GM12878 (cell line): Measurements from ENCODE around the gene DIP2A. TPM values are rescaled to one million over a fixed set of nuclear protein-coding genes. Genes with fewer than 3 reads are reported as not detected.

Source experiments
- ATAC-seq: fragments of 200-7000 bp; cut with Tn5 transposase; 3 replicates; pipeline ENCODE4 v1.9.1; 2020; ENCODE audit warnings: mild to moderate bottlenecking, moderate library complexity
- BruUV-seq: library from RNA; stranded (reverse); fragments of 400-500 nt; replicated peaks from 2 replicates; lab custom pipeline; 2021; lab: Mats Ljungman, UMichigan
- CTCF ChIA-PET: fragments of 300-600 bp; sonication (Branson Sonifier 250); formaldehyde crosslinking; extraction: SDS; loops from one replicate; lab custom pipeline; 2021; ENCODE audit warnings: inconsistent platforms; lab: Yijun Ruan, JAX
- POLR2A ChIA-PET: fragments of 350-600 bp; formaldehyde crosslinking; extraction: SDS; loops from one replicate; lab custom pipeline; 2021; ENCODE audit warnings: inconsistent platforms; lab: Charles Lee
- RAD21 ChIA-PET: fragments of 300-600 bp; sonication (Branson Sonifier 250); formaldehyde crosslinking; loops from one replicate; lab custom pipeline; 2023; ENCODE audit warnings: antibody characterized with exemption; ENCODE audit not compliant: unreplicated experiment; lab: Charles Lee
- SMC1A ChIA-PET: fragments of 300-600 bp; sonication (Branson Sonifier 250); formaldehyde crosslinking; loops from one replicate; lab custom pipeline; 2023; ENCODE audit not compliant: unreplicated experiment, uncharacterized antibody; lab: Charles Lee
- DNase-seq: peaks from one replicate; pipeline ENCODE4 v3.0.0-alpha.2; 2011; ENCODE audit warnings: low read depth, low spot score
- FAIRE-seq: peaks from 3 replicates; lab custom pipeline; 2011; peaks lifted over from hg19 to GRCh38; lab: Jason Lieb, UNC
- H2AFZ ChIP-seq: 2 replicates; pipeline ENCODE4 v1.6.0; 2011; ENCODE audit warnings: low read depth, low read length, control low read depth; ENCODE audit not compliant: control insufficient read depth
- H3K27ac ChIP-seq: 2 replicates; pipeline ENCODE4 v1.5.1; 2011; ENCODE audit warnings: control low read depth; ENCODE audit not compliant: control insufficient read depth, insufficient read depth
- H3K27me3 ChIP-seq, 2 experiments: replicated peaks in 1 of 2; 2 replicates each; pipeline versions ENCODE4 v1.6.0 to v1.6.1; 2011; ENCODE audit warnings: low read length in 1 of 2; ENCODE audit not compliant: control insufficient read depth in 2 of 2, insufficient read depth in 2 of 2
- H3K36me3 ChIP-seq, 2 experiments: 2 replicates each; pipeline ENCODE4 v1.5.1; 2011; ENCODE audit warnings: low read length in 1 of 2; ENCODE audit not compliant: control insufficient read depth in 2 of 2, insufficient read depth in 2 of 2
- H3K4me1 ChIP-seq: 2 replicates; pipeline ENCODE4 v1.6.1; 2011; ENCODE audit warnings: mild to moderate bottlenecking, low read length, moderate library complexity, mixed read lengths; ENCODE audit not compliant: control insufficient read depth, insufficient read depth
- H3K4me2 ChIP-seq: 2 replicates; pipeline ENCODE4 v1.6.0; 2011; ENCODE audit warnings: control low read depth; ENCODE audit not compliant: control insufficient read depth, insufficient read depth
- H3K4me3 ChIP-seq: fragments of 200-600 bp; sonication (generic); 2 replicates; pipeline ENCODE4 v1.5.1; 2016
- H3K79me2 ChIP-seq: 2 replicates; pipeline ENCODE4 v1.6.0; 2011; ENCODE audit warnings: low read length; ENCODE audit not compliant: control insufficient read depth, insufficient read depth
- H3K9ac ChIP-seq: 2 replicates; pipeline ENCODE4 v1.8.0; 2011; ENCODE audit warnings: low read length, control low read depth, mixed read lengths; ENCODE audit not compliant: control insufficient read depth, insufficient read depth
- H3K9me3 ChIP-seq: replicated peaks from 3 replicates; pipeline ENCODE4 v1.5.1; 2011; ENCODE audit warnings: mild to moderate bottlenecking, low read length; ENCODE audit not compliant: control insufficient read depth, insufficient read depth
- H4K20me1 ChIP-seq: 2 replicates; pipeline ENCODE4 v1.6.0; 2011; ENCODE audit not compliant: control insufficient read depth, insufficient read depth
- ATF2 ChIP-seq: IDR thresholded peaks from 2 replicates; pipeline ENCODE4 v1.6.1; 2012; ENCODE audit warnings: low read length, inconsistent platforms
- ETV6 ChIP-seq, 2 experiments: fragments of 450-650 bp in 1 of 2; IDR thresholded peaks in 1 of 2; conservative IDR thresholded peaks in 1 of 2; 2 replicates each; pipeline ENCODE4 v1.6.1; 2014; ENCODE audit warnings: antibody characterized with exemption in 1 of 2, borderline replicate concordance in 1 of 2, low read depth in 1 of 2, mild to moderate bottlenecking in 1 of 2, moderate library complexity in 1 of 2
- HDAC6 ChIP-seq: fragments of 200-600 bp; sonication (generic); IDR thresholded peaks from one replicate; pipeline ENCODE4 v1.8.0; 2017; ENCODE audit warnings: antibody characterized with exemption; ENCODE audit not compliant: unreplicated experiment
- HDGF ChIP-seq: fragments of 450-650 bp; IDR thresholded peaks from 2 replicates; pipeline ENCODE4 v1.6.1; 2016; ENCODE audit warnings: antibody characterized with exemption
- IRF5 ChIP-seq: fragments of 450-650 bp; IDR thresholded peaks from 2 replicates; pipeline ENCODE4 v1.6.1; 2017; ENCODE audit warnings: borderline replicate concordance
- NFXL1 ChIP-seq: fragments of 450-650 bp; IDR thresholded peaks from 2 replicates; pipeline ENCODE4 v1.6.1; 2017; ENCODE audit warnings: antibody characterized with exemption, mild to moderate bottlenecking, borderline replicate concordance
- NFYA ChIP-seq: IDR thresholded peaks from 2 replicates; pipeline ENCODE4 v1.6.1; 2011; ENCODE audit warnings: low read depth, mild to moderate bottlenecking, low read length, improper control_type of control experiment, borderline replicate concordance
- SIX5 ChIP-seq: IDR thresholded peaks from 2 replicates; pipeline ENCODE4 v1.6.1; 2011; ENCODE audit warnings: mild to moderate bottlenecking, low read depth, low read length, moderate library complexity; ENCODE audit not compliant: severe bottlenecking
- SMARCA5 ChIP-seq: fragments of 450-650 bp; IDR thresholded peaks from 2 replicates; pipeline ENCODE4 v1.6.1; 2017; ENCODE audit warnings: mild to moderate bottlenecking
- SREBF1 ChIP-seq: IDR thresholded peaks from 2 replicates; pipeline ENCODE4 v1.6.1; 2012; ENCODE audit warnings: mild to moderate bottlenecking, low read length
- TCF12 ChIP-seq: IDR thresholded peaks from 2 replicates; pipeline ENCODE4 v1.6.1; 2011; ENCODE audit warnings: low read depth, mild to moderate bottlenecking, low read length
- WGBS: methylation state at CpG from one replicate; pipeline ENCODE4 v1.1.6; 2016; ENCODE audit warnings: low lambda C conversion rate; ENCODE audit not compliant: insufficient replicate concordance, insufficient coverage; ENCODE audit errors: missing lambda C conversion rate; 5-methylcytosine and 5-hydroxymethylcytosine counted together
- in situ Hi-C: fragments of 300-500 bp; cut with MboI; formaldehyde crosslinking; loops from 9 replicates; pipeline ENCODE4 v1.14.3; 2018; ENCODE audit warnings: mixed read lengths
- intact Hi-C: fragments of 100-400 bp; cut with micrococcal nuclease; formaldehyde crosslinking; loops from one replicate; pipeline ENCODE4 v1.14.2; 2022; ENCODE audit not compliant: unreplicated experiment
- polyA plus RNA-seq, 11 experiments: library from polyadenylated mRNA; depleted of rRNA in 4 of 11; unstranded in 6 of 11; stranded (reverse) in 5 of 11; fragments of >200 nt; fragmentation: Nextera tagmentation in 4 of 11; fragmentation: Illumina TruSeq in 1 of 11; extraction: Ambion mirVana in 4 of 11; extraction: Trizol in 1 of 11; gene quantifications; 1 replicate in 1 of 11; 2 replicates in 10 of 11; pipeline versions ENCODE4 v1.2.1 to v1.2.3, GENCODE V29; 2011 to 2016; ENCODE audit warnings: inconsistent platforms in 2 of 11, missing spikeins in 2 of 11, low read depth in 1 of 11
- total RNA-seq, 4 experiments: library from RNA; depleted of rRNA in 3 of 4; stranded (reverse); fragments of >200 nt in 3 of 4; fragmentation: Illumina TruSeq in 1 of 4; extraction: Trizol in 1 of 4; gene quantifications; 2 replicates each; pipeline versions ENCODE4 v1.2.1 to v1.2.3, GENCODE V29; 2013 to 2021

Gene DIP2A
- total and polyA plus RNA-seq, 10 of the 15 experiments (the other 5 are each of a cell fraction or from before 2014, with no cell fraction given) = 1.7 to 25.5 (median 12.2) TPM

GRCh38 chr21:46545911-46546310 is 87.2 kb downstream of the DIP2A start:
- Histone ChIP-seq H3K36me3 (peaks cover 14 to 17% of the 10 kb centered on the region in 2 experiments; a peak in 3 of 4 replicates), H3K4me3 (no peak overlapping the region), H3K27ac (no peak overlapping the region), H3K4me2 (no peak overlapping the region), H2AFZ (no peak overlapping the region), H3K4me1 (no peaks in the 10 kb centered on the region; the same call in 1 of the 2 replicates), H3K79me2 (no peaks in the 10 kb centered on the region), H4K20me1 (no peaks in the 10 kb centered on the region), H3K27me3 (no peaks in the 10 kb centered on the region), H3K9me3 (no peaks in the 10 kb centered on the region), H3K9ac (no peak overlapping the region)
- DNase-seq (no peak), FAIRE-seq (no peak), ATAC-seq (no peak)
- BruUV-seq = no TSS peak
- intact Hi-C loops (no loop called here), in situ Hi-C loops (no loop called here)
- ChIA-PET RAD21 (no interaction called here), POLR2A (no interaction called here), CTCF (no interaction called here), SMC1A (no interaction called here)
- TF ChIP-seq TCF12 = no peak
- TF ChIP-seq HDAC6 = no peak
- no peak for TF ChIP-seq ATF2
- no peak for TF ChIP-seq ETV6 (conservative IDR thresholded peaks at IDR 0.05 in 1 of 2, IDR thresholded peaks at IDR 0.05 in 1 of 2; ENCODE audit: borderline replicate concordance in 1 of 2, low read depth in 1 of 2)
- TF ChIP-seq SIX5 = no peak
- no peak for TF ChIP-seq HDGF
- TF ChIP-seq SREBF1 = no peak
- no peak for TF ChIP-seq SMARCA5
- TF ChIP-seq NFYA = no peak
- no peak for TF ChIP-seq IRF5
- no peak for TF ChIP-seq NFXL1
- WGBS = 88% methylated on average over 8 of the region's 8 CpGs
